ENCODE data around the gene SUPV3L1. TPM values are rescaled to one million over a fixed set of nuclear protein-coding genes. Genes with fewer than 3 reads are reported as not detected.

SUPV3L1 gene
- total and polyA plus RNA-seq, 9 of the 15 experiments (the other 6 are each of a cell fraction or from before 2014, with no cell fraction given) = 45.2 to 156 (median 92.6) TPM

GRCh38 chr10:69216577-69217118, 36.6 kb downstream of the SUPV3L1 start (continued):
- TF ChIP-seq ZBTB2 (IDR thresholded peaks at IDR 0.05) = no peak
- TF ChIP-seq HBP1 (CRISPR knock-in tag; IDR thresholded peaks at IDR 0.05) = no peak
- peak; percentile 68; the same call in 1 of the 2 replicates for TF ChIP-seq GTF2A2 (tag; IDR thresholded peaks at IDR 0.05)
- no peak for TF ChIP-seq SPI1 (IDR thresholded peaks at IDR 0.05; ENCODE audit: borderline replicate concordance, low read depth, low read length)
- TF ChIP-seq ZBTB11 (CRISPR knock-in tag; IDR thresholded peaks at IDR 0.05) = no peak
- peak; percentile 18 for TF ChIP-seq RBM25 (IDR thresholded peaks at IDR 0.05; ENCODE audit: low read depth, low read length, severe bottlenecking)
- no peak for TF ChIP-seq ZNF280A (IDR thresholded peaks at IDR 0.05; ENCODE audit: low read depth, partially characterized antibody)
- TF ChIP-seq MYC (IDR thresholded peaks at IDR 0.05; ENCODE audit: low read depth, low read length) = no peak
- 0 out of 2 replicates have a peak, but pooled peaks have one; percentile 31 for TF ChIP-seq MYC (CRISPR knock-in tag; IDR thresholded peaks at IDR 0.05; ENCODE audit: borderline replicate concordance, low read depth)
- TF ChIP-seq MBD2 (IDR thresholded peaks at IDR 0.05; ENCODE audit: borderline replicate concordance, low read depth) = no peak
- TF ChIP-seq ZNF431 (CRISPR knock-in tag; IDR thresholded peaks at IDR 0.05) = no peak
- TF ChIP-seq DACH1 (IDR thresholded peaks at IDR 0.05; ENCODE audit: partially characterized antibody) = no peak
- no peak for TF ChIP-seq NR2C2 (CRISPR knock-in tag; IDR thresholded peaks at IDR 0.05)
- TF ChIP-seq NR2C2 (tag; IDR thresholded peaks at IDR 0.05) = 0 out of 2 replicates have a peak, but pooled peaks have one; percentile 1

Data from K562 (cell line).